NK-92 treated with Interleukin-12 subunit alpha and Interleukin-12 subunit beta, amount 100 ng/mL, for 24 hours (cell line): ENCODE measurements around the gene MYT1.

ENCODE experiments used
- DNase-seq: peaks from one replicate; lab custom pipeline; 2025; lab: John Stamatoyannopoulos, UW

Gene MYT1

DNA sequence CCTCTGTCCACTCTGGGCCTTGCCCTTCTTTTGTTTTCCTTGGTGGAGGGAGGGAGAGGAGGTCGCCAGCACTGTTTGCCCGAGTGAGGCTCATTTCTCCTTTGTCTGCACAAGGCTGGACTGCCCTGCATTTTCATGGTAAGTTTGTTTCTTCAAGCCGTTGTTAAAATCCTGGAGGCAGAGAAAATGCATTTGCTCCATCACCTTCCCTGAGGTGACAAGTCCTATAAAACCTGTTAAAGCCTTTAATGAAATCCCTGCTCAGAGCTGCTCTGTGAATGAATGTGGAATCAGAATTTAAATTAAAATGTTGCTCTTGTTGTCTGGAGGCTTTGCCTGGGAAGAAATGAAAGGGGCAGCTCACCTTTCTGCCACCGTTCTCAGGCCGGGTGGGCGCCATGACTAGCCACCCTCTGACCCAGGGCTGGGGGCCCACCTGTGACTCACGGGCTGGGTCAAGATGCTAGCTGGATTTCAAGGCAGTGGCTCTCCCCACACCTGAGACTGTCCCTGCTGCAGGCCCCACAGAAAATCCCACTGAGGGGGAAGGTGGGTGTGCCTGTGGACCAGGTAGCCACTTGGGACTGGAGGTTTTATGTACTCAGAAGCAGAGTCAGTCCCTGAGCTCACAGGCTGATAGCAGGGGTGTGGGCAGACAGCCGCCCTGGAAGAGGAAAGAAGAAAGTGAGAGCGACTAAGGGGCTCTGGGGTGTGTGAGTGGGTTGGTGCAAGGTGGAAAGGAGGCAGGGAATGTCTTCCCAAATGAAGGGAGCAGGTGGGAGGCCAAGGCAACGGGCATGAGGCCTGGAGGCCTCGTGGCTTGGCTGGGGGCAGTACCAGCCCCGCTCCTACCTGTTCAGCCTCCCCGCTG lies 24.0 kb upstream of the MYT1 start:
- DNase-seq, result no peak

GRCh38 chr20:64140956-64141355 lies 23.3 kb upstream of the MYT1 start:
- no peak for DNase-seq

DNA sequence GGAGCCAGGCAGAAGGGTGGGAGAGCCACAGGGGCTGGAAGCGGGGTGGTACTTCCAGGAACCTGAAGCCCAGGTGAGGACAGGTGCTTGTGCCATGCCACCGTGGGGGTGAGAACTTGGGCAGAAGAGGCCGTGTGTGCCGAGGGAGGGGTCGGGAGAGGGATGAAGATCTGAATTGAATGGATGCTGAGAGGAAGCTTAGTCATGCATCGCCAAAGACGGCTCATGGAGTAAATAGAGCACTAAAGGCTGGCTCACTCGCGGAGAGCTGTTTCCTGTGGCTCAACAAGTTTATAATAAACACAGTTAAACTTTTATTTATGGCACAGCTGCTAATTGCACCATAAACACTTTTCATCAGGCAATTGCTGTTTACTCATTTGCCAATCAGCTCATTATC lies 21.7 kb upstream of the MYT1 start:
- no peak for DNase-seq

DNA sequence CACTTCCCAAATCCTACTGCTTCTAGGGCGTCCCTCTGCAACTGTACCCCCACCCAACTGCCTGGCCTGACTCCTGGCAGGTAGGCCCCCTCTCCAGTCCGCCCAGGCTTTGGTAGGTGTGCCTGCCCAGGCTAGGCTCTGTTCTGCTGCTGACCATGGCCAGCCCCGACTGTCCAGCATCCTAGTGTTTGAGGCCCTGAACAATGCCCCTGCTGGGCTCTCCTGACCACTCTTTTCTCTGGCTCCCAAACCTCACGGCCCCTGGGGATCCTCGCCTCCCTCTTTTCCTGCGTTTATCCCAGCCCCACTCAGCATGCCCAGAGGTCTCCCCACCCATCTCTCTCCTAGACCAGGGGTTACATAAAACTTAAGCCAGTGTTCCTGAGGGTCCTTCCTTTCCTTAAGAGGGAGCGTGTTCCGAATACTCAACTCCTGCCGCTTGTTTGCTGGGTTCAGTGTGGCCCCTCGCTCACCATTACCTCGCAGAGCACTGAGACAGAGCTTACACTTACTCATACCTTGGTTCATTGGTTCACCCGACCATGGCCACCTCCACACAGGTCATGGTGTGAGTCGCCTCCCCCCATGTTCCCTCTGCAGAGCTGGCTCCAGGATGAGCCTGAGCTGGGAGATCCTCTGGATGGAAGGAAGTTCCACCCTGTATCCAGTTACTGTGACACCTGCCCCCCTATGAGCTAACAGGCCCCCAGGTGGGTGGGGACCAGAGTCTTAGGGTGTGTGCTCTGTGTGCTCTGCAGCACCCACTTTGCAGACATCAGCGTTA lies 21.0 kb upstream of the MYT1 start:
- DNase-seq, result no peak

DNA sequence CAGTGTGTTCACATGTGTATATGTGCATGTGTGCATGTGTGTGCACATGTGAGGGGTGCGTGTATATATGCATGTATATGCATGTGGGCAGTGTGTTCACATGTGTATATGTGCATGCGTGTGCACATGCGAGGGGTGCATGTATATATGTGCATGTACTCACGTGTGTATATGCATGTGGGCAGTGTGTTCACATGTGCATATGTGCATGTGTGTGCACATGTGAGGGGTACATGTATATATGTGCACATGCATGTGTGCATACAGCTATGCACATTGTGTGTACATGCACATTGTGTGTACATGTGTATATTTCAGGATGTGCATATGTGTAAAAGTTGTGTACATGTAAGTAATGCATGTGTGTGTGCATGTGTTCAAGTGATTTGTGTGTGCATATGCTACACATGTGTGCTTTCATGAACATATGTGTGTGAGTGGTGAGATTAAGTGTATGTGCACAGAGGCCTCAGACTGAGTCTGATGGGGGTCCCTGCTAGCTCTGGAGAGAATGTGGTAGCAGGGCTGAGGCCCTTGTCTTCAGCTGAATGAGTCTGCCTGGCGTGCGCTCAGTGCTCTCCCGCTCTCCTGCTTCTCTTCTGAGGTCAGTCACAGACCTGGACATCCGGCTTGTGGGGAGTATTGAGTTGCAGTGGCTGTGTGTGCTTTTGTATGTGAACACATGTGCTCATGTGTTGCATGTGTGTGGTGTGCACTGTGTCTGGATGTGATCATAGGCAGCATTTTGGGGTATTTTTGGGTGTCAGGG lies 19.9 kb upstream of the MYT1 start:
- DNase-seq, result no peak

DNA sequence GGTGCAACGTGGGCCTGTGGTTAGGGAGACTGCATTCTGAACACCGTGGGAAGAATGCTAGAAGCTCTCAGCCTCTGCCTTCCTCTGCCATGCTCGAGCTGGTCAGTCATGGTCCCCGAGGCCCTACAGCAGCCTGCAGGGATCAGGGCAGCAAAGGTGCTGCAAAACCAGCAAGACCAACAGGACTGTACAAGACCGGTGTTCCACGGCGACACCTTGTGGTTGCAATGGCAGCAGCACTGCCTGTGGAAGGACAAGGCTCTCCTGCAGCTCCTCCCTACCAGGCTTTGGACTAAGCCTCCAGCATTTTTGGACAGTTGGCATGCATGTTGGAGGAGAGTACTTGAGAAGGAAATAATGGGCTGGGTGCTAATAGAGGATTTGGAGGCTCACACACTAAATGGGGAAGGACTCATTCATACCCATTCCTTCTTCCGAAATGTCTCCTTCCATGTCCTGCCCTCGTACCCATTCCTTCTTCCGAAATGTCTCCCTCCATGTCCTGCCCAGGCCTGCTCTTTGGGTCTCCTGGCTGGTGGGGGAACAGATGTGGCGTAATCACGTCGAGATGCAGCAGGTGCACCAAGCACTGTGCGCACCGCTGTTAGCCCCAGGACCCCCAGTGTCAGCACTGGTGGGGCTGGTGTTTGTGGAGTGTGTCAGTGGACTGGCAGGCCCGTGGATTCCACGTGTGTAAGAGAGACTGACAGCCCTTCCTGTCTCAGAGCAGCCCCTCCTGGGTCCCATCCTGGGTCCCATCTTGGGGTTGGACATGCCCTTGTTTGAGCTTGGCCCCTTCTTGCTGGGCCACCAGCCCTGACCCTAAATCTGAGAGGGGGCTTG lies 18.6 kb upstream of the MYT1 start:
- no peak for DNase-seq

GRCh38 chr20:64146301-64146935 lies 17.8 kb upstream of the MYT1 start:
- DNase-seq, result no peak

GRCh38 chr20:64146936-64147477 lies 17.2 kb upstream of the MYT1 start:
- no peak for DNase-seq

DNA sequence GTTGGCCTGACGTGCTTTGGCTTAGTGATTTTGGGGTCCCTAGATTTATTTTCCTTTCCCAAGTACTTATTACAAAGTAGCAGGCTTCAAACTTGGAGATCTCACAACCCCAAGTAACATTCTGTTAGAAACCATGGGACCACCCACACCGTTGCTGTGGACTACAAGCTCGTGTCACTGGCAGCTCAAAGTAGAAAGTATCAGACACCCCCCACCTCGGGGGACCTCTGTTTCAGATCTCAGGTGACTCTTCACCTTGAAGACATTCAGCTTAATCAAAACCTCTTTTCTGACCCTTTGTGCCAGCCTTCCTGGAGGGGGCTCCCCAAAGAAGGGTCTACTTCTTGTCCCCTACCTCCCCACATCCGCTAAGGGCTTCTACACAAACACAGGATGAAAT lies 15.7 kb upstream of the MYT1 start:
- DNase-seq, result no peak

DNA sequence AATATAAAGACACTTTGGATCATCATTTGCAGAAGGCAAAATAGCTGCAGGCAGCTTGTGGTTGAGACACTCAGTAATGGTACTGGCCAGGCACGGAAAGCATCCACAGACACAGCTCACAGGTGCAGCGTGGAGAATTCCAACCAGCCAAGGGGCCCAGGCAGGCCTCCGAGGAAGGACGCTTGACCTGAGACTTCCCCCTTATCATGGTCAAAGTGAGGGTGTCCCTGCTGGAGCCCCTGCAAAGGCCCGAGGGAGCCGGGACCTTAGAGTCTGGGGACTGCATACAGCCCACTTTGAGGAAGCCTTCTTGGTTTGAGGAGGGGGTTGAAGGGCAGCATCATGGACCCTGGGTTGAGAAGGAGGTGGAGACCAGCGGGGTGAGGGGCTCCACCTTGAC lies 15.1 kb upstream of the MYT1 start:
- DNase-seq, result no peak

DNA sequence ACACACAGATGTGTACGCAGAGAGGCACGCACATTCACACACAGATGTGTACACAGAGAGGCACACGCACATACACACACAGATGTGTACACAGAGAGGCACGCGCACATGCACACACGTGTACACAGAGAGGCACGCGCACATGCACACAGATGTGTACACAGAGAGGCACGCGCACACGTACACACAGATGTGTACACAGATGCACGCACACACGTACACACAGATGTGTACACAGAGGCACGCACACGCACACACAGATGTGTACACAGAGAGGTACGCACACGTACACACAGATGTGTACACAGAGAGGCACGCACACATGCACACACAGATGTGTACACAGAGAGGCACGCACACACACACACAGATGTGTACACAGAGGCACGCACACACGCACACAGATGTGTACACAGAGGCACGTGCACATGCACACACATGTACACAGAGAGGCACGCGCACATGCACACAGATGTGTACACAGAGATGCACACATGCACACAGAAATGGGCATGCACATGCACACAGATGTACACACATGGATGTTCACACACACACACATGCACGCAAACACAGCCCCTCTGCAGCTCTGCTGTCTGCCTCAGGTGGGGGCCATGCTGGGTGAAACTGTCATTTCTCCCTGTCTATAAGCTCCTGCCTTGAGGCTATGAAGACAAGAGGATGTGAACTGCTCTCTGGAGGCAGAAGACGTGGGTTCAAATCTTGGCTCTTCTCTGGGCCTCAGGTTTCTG lies 14.3 kb upstream of the MYT1 start:
- DNase-seq, result no peak

DNA sequence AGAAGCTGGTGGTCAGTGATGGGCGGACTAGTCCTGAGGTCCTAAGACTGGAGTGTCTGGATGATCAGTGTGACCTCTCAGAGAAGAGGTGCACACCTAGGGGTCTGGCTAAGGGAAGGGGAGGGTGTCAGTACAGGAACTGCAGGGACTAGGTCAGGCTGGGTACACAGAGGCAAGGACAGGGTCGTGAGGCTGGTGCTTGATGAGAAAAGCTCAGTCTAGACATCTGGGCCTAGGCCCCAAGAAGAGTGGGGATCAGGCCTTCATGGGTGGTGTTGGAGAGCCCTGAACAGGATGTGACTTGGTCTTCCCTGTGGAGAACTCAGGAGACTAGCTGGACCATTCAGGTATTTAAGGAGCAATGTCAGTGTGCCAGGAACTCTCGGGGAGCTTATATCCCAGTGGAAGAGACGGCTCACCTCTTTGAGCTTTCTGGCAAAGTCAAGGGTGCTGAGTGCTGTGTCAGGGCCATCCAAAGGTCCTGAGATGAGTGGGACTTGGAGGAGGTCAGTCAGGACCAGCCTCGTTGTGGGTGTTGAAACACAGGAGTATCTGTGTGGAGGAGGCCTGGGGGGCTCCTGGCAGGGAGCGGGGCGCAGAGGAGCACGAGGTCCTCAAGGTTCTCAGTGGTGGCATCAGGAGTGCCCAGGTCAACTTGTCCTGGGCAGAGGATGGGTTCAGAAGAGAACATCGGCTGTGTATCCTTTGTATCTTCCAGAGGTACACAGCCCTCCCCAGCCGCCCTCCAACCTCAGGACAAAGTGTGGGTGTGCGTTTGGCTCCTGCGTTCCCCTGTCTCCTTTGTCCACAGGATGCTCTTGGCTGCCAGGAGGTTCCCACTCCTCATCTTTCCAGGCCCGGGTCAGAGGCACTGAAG lies 13.3 kb upstream of the MYT1 start:
- no peak for DNase-seq

GRCh38 chr20:64151633-64152530 lies 12.4 kb upstream of the MYT1 start:
- DNase-seq, result no peak

DNA sequence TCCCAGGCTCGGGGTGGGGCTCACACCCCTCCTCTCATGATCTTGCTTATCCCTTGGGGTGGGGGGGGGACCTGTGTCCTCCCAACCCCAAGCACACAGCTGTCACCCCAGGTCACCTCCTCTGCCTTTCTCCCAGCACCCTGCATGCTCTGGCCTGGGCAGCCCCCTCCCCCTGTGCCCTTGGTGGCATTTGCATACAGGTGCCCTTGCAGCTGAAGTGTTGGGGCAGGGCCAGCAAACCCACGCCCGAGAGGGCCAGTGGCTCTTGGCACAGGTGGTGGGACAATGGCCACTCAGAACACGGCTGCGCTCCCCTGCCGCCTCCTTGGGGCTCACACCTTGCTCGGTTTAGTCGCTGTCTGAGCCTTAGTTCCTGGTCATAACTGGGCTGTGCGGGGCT lies 11.3 kb upstream of the MYT1 start:
- no peak for DNase-seq

- no peak for DNase-seq
Observed at GRCh38 chr20:64153410-64153809, 10.8 kb upstream of the MYT1 start.

DNA sequence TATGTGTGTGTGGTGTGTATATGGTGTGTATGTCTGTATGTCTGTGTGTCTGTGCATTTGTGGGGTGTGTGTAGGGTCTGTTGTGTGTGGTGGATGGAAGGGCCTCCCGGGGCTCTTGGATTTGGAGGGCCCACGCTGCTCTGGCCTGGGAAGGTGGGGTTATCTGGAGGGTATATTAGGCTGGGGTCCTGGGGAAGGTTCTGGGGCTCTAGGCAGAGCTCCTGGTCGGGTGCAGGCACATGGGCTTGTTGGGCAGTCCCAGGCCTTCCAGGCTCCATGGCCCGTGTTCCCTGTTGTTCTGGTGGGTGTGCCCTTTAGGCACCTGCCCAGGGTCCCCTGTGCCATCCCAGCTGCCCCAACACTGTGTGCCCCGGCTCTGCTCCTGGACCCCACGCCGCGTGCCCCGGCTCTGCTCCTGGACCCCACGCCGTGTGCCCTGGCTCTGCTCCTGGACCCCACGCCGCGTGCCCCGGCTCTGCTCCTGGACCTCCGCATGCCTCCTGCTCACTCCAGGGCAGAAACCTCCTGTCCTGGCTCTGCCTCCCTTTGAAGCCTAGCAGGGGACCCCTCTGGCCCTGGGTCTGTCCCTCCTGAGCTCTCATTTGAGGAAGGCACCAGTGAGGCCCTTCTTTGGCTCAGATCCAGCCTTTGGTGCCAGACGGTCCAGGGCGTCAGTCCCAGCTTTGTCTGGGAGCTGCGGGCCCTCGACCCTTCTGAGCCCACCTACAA lies 10.2 kb upstream of the MYT1 start:
- DNase-seq, result no peak

GRCh38 chr20:64154590-64155257 lies 9.5 kb upstream of the MYT1 start:
- DNase-seq, result no peak
